GM12875 (cell line): ENCODE measurements around the gene ATG4B.

Source experiments
- H3K4me3 ChIP-seq: one replicate; pipeline ENCODE4 v1.5.1; 2011; ENCODE audit warnings: low read depth, low read length, control low read depth
- CTCF ChIP-seq: IDR thresholded peaks from 2 replicates; pipeline ENCODE4 v1.5.1; 2011; ENCODE audit warnings: low read depth, mild to moderate bottlenecking, control low read depth, inconsistent platforms, low read length, moderate library complexity, borderline replicate concordance; ENCODE audit not compliant: insufficient read depth

Gene ATG4B

GRCh38 chr2:241708879-241709278 is 71.4 kb downstream of the ATG4B start:
- no peak overlapping the region for H3K4me3 ChIP-seq
- TF ChIP-seq CTCF = no peak

DNA sequence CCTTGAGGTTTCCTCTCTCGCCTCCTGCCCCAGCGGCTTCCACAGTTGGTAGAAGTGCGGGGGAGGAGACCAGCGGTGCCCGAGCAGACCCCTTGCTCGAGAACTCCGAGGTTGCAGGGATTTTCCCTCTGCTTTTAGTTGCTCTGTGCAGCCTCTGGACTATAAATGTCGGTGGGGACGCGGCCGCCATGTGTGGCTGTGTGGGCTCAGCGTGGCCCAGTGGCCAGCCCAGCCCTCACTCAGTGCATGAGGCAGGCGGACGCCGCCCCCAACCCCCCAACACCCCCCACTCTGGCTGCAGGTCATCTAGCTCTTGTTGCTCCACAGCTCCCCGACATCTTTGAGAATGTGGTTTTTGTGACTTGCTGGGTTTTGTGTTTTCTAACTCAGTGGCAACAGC is 81.6 kb downstream of the ATG4B start:
- TF ChIP-seq CTCF = no peak
- no peak overlapping the region for H3K4me3 ChIP-seq

GRCh38 chr2:241720099-241720498 is 82.6 kb downstream of the ATG4B start:
- H3K4me3 ChIP-seq = no peak overlapping the region
- TF ChIP-seq CTCF = no peak

DNA sequence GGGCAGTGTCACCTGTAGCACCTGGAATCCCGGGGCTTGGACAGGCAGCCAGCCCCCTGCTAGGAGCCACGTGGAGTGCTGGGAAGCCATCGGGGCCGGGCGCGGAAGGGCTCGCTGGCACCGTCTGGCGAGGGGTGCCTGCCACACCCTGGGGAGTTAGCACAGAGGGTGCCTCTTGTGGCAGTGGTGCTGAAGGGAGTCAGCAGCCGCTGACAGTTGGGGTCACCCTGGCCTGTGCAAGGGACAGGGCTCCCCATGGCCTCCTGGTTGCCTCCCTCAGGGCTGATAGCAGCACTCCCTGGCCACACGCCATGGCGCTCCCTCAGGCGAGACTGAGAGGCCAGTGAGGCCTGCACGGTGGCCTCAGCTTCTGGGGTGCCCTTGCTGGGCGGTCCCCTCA is 83.1 kb downstream of the ATG4B start:
- no peak overlapping the region for H3K4me3 ChIP-seq

GRCh38 chr2:241721852-241722251 is 84.4 kb downstream of the ATG4B start:
- TF ChIP-seq CTCF = no peak
- no peak overlapping the region for H3K4me3 ChIP-seq

More for the DNA sequence above, 83.1 kb downstream of the ATG4B start:
- no peak for TF ChIP-seq CTCF

DNA sequence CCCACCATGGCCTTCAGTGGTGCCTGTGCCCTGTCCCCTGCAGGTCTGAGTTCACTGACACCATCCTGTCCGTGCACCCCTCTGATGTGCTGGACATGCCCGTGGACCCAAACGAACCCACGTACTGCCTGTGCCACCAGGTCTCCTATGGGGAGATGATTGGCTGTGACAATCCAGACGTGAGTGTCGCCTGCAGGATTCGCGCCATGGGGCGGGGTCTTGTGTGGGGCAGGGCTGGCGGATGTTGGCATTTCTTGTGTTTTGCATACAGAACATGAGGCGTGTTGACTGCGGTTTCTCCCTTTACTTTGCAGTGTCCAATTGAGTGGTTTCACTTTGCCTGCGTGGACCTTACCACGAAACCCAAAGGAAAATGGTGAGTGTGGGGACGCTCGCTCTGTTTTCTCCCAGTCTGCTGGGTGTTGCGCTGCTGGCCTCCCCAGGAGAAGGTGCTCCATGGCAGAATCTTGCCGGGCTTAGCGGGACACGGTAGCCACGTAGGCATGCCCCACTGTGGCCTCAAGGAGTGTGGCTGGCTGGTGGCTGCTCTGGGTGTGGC is 85.5 kb downstream of the ATG4B start:
- no peak for TF ChIP-seq CTCF

More for the DNA sequence above, 85.5 kb downstream of the ATG4B start:
- no peak overlapping the region for H3K4me3 ChIP-seq
